ENCODE measurements around the gene SLCO2A1. TPM values are rescaled to one million over a fixed set of nuclear protein-coding genes. Genes with fewer than 3 reads are reported as not detected.

SLCO2A1 gene
- total RNA-seq, 1 donor = 0.36 TPM

- no peak for TF ChIP-seq CTCF (IDR thresholded peaks at IDR 0.05; ENCODE audit: extremely low read depth, low read depth, low read length)
- Histone ChIP-seq H2AFZ (ENCODE audit: low read length) (no peak overlapping the region), H3K4me2 (ENCODE audit: insufficient read depth, low read length) (no peak overlapping the region), H3K27me3 (ENCODE audit: insufficient read depth, low read length) (peaks cover 24% of the 10 kb centered on the region), H3K9me3 (ENCODE audit: low read depth, low read length) (no peaks in the 10 kb centered on the region), H4K20me1 (ENCODE audit: insufficient read depth, low read length) (no peaks in the 10 kb centered on the region), H3K4me1 (ENCODE audit: insufficient read depth, low read length) (no peaks in the 10 kb centered on the region), H3K27ac (ENCODE audit: low read depth, low read length) (no peak overlapping the region), H3K36me3 (ENCODE audit: insufficient read depth, low read length) (no peaks in the 10 kb centered on the region), H3K4me3 (ENCODE audit: insufficient read depth, low read length) (no peak overlapping the region), H3K79me2 (ENCODE audit: insufficient read depth, low read length) (no peaks in the 10 kb centered on the region)
- DNase-seq (ENCODE audit: insufficient read length, low spot score, missing footprints) = no peak
These were observed 49.7 kb downstream of the SLCO2A1 start for GRCh38 chr3:133980035-133980434.

GRCh38 chr3:133979553-133979952 is 50.2 kb downstream of the SLCO2A1 start:
- H3K4me3 ChIP-seq (ENCODE audit: insufficient read depth, low read length) = no peak overlapping the region
- peaks cover 29% of the 10 kb centered on the region for H3K27me3 ChIP-seq (ENCODE audit: insufficient read depth, low read length)
- no peak for DNase-seq (ENCODE audit: insufficient read length, low spot score, missing footprints)
- no peak overlapping the region for H3K27ac ChIP-seq (ENCODE audit: low read depth, low read length)
- no peaks in the 10 kb centered on the region for H4K20me1 ChIP-seq (ENCODE audit: insufficient read depth, low read length)
- no peaks in the 10 kb centered on the region for H3K4me1 ChIP-seq (ENCODE audit: insufficient read depth, low read length)
- H2AFZ ChIP-seq (ENCODE audit: low read length) = no peak overlapping the region
- no peak overlapping the region for H3K4me2 ChIP-seq (ENCODE audit: insufficient read depth, low read length)
- H3K36me3 ChIP-seq (ENCODE audit: insufficient read depth, low read length) = no peaks in the 10 kb centered on the region
- no peaks in the 10 kb centered on the region for H3K9me3 ChIP-seq (ENCODE audit: low read depth, low read length)
- no peak for TF ChIP-seq CTCF (IDR thresholded peaks at IDR 0.05; ENCODE audit: extremely low read depth, low read depth, low read length)
- H3K79me2 ChIP-seq (ENCODE audit: insufficient read depth, low read length) = no peaks in the 10 kb centered on the region

- H3K4me2 ChIP-seq (ENCODE audit: insufficient read depth, low read length) = no peak overlapping the region
- no peaks in the 10 kb centered on the region for H3K36me3 ChIP-seq (ENCODE audit: insufficient read depth, low read length)
- TF ChIP-seq CTCF (IDR thresholded peaks at IDR 0.05; ENCODE audit: extremely low read depth, low read depth, low read length) = no peak
- no peaks in the 10 kb centered on the region for H3K9me3 ChIP-seq (ENCODE audit: low read depth, low read length)
- H3K27ac ChIP-seq (ENCODE audit: low read depth, low read length) = no peak overlapping the region
- no peak overlapping the region for H3K4me3 ChIP-seq (ENCODE audit: insufficient read depth, low read length)
- no peaks in the 10 kb centered on the region for H3K4me1 ChIP-seq (ENCODE audit: insufficient read depth, low read length)
- DNase-seq (ENCODE audit: insufficient read length, low spot score, missing footprints) = no peak
- no peaks in the 10 kb centered on the region for H4K20me1 ChIP-seq (ENCODE audit: insufficient read depth, low read length)
- H2AFZ ChIP-seq (ENCODE audit: low read length) = no peak overlapping the region
- peaks cover 31% of the 10 kb centered on the region for H3K27me3 ChIP-seq (ENCODE audit: insufficient read depth, low read length)
- H3K79me2 ChIP-seq (ENCODE audit: insufficient read depth, low read length) = no peaks in the 10 kb centered on the region
These were observed 52.2 kb downstream of the SLCO2A1 start for GRCh38 chr3:133977568-133977967.

- no peak overlapping the region for H2AFZ ChIP-seq (ENCODE audit: low read length)
- no peaks in the 10 kb centered on the region for H3K9me3 ChIP-seq (ENCODE audit: low read depth, low read length)
- no peak for DNase-seq (ENCODE audit: insufficient read length, low spot score, missing footprints)
- H3K27ac ChIP-seq (ENCODE audit: low read depth, low read length) = no peak overlapping the region
- H3K27me3 ChIP-seq (ENCODE audit: insufficient read depth, low read length) = peaks cover 23% of the 10 kb centered on the region
- H3K4me2 ChIP-seq (ENCODE audit: insufficient read depth, low read length) = no peak overlapping the region
- H3K4me3 ChIP-seq (ENCODE audit: insufficient read depth, low read length) = no peak overlapping the region
- H3K79me2 ChIP-seq (ENCODE audit: insufficient read depth, low read length) = no peaks in the 10 kb centered on the region
- H3K4me1 ChIP-seq (ENCODE audit: insufficient read depth, low read length) = no peaks in the 10 kb centered on the region
- TF ChIP-seq CTCF (IDR thresholded peaks at IDR 0.05; ENCODE audit: extremely low read depth, low read depth, low read length) = no peak
- H3K36me3 ChIP-seq (ENCODE audit: insufficient read depth, low read length) = no peaks in the 10 kb centered on the region
- no peaks in the 10 kb centered on the region for H4K20me1 ChIP-seq (ENCODE audit: insufficient read depth, low read length)
These were observed 56.3 kb downstream of the SLCO2A1 start for GRCh38 chr3:133973249-133973980.

Measured in osteoblast (primary cell).